ENCODE measurements around the gene NPY4R.
"Not testable (repeated sequence)": the region's sequence is repeated elsewhere in the genome, so short reads cannot be mapped to it uniquely, and the experiment has no call there.

NPY4R gene

GRCh38 chr10:46465765-46466164 is at the start of gene NPY4R:
TSS of gene NPY4R (minus strand) at chr10:46465958. CDS start at chr10:46462635, 3,323 bp downstream.
- DNase-seq (ENCODE audit: low read depth, low spot score), result not testable (repeated sequence)

- DNase-seq (ENCODE audit: low read depth, low spot score), result no peak
Observed at GRCh38 chr10:46515366-46515765, 49.6 kb upstream of the NPY4R start.

- no peak for DNase-seq (ENCODE audit: low read depth, low spot score)
Observed at GRCh38 chr10:46514899-46515298, 49.1 kb upstream of the NPY4R start.

GRCh38 chr10:46514431-46514861 is 48.7 kb upstream of the NPY4R start:
- DNase-seq (ENCODE audit: low read depth, low spot score), result no peak

GRCh38 chr10:46513333-46513732 is 47.6 kb upstream of the NPY4R start:
- not testable (repeated sequence) for DNase-seq (ENCODE audit: low read depth, low spot score)

GRCh38 chr10:46512725-46513124 is 47.0 kb upstream of the NPY4R start:
- not testable (repeated sequence) for DNase-seq (ENCODE audit: low read depth, low spot score)

GRCh38 chr10:46512002-46512401 is 46.2 kb upstream of the NPY4R start:
- not testable (repeated sequence) for DNase-seq (ENCODE audit: low read depth, low spot score)

- DNase-seq (ENCODE audit: low read depth, low spot score), result not testable (repeated sequence)
Observed at GRCh38 chr10:46499990-46500389, 34.2 kb upstream of the NPY4R start.

- DNase-seq (ENCODE audit: low read depth, low spot score), result not testable (repeated sequence)
Observed at GRCh38 chr10:46498985-46499703, 33.4 kb upstream of the NPY4R start.

GRCh38 chr10:46497878-46498277 is 32.1 kb upstream of the NPY4R start:
- not testable (repeated sequence) for DNase-seq (ENCODE audit: low read depth, low spot score)

GRCh38 chr10:46497401-46497800 is 31.6 kb upstream of the NPY4R start:
- DNase-seq (ENCODE audit: low read depth, low spot score), result not testable (repeated sequence)

GRCh38 chr10:46491364-46492114 is 25.8 kb upstream of the NPY4R start:
- not testable (repeated sequence) for DNase-seq (ENCODE audit: low read depth, low spot score)

- not testable (repeated sequence) for DNase-seq (ENCODE audit: low read depth, low spot score)
Observed at GRCh38 chr10:46490285-46490684, 24.5 kb upstream of the NPY4R start.

- not testable (repeated sequence) for DNase-seq (ENCODE audit: low read depth, low spot score)
Observed at GRCh38 chr10:46486459-46486858, 20.7 kb upstream of the NPY4R start.

- not testable (repeated sequence) for DNase-seq (ENCODE audit: low read depth, low spot score)
Observed at GRCh38 chr10:46474746-46475320, 9.1 kb upstream of the NPY4R start.

GRCh38 chr10:46473758-46474157 is 8.0 kb upstream of the NPY4R start:
- DNase-seq (ENCODE audit: low read depth, low spot score), result not testable (repeated sequence)

- not testable (repeated sequence) for DNase-seq (ENCODE audit: low read depth, low spot score)
Observed at GRCh38 chr10:46470134-46470533, 4.4 kb upstream of the NPY4R start.

GRCh38 chr10:46468119-46468809 is 2.5 kb upstream of the NPY4R start:
- DNase-seq (ENCODE audit: low read depth, low spot score), result not testable (repeated sequence)

- DNase-seq (ENCODE audit: low read depth, low spot score), result not testable (repeated sequence)
Observed at GRCh38 chr10:46463608-46464007, 2.1 kb downstream of the NPY4R start.

GRCh38 chr10:46462276-46462675 is 3.5 kb downstream of the NPY4R start:
- not testable (repeated sequence) for DNase-seq (ENCODE audit: low read depth, low spot score)

GRCh38 chr10:46459579-46459978 is 6.2 kb downstream of the NPY4R start:
- not testable (repeated sequence) for DNase-seq (ENCODE audit: low read depth, low spot score)

- not testable (repeated sequence) for DNase-seq (ENCODE audit: low read depth, low spot score)
Observed at GRCh38 chr10:46457071-46457470, 8.7 kb downstream of the NPY4R start.

Measured in activated CD4-positive, CD25-positive, alpha-beta regulatory T cell treated with anti-CD3 and anti-CD28 coated beads, Interleukin-2, amount 50 U/mL, for 16 hours (primary cell).